Panc1 (cell line): ENCODE data around the gene ACER2. TPM values are rescaled to one million over a fixed set of nuclear protein-coding genes. Genes with fewer than 3 reads are reported as not detected.

Source experiments
- ATAC-seq: fragments of 200-7000 bp; cut with Tn5 transposase; 2 replicates; pipeline ENCODE4 v1.9.1; 2020; ENCODE audit warnings: mild to moderate bottlenecking, moderate library complexity
- BruUV-seq: library from RNA; stranded (reverse); fragments of 400-500 nt; replicated peaks from 2 replicates; lab custom pipeline; 2021; lab: Mats Ljungman, UMichigan
- CTCF ChIA-PET: fragments of 300-600 bp; sonication (Branson Sonifier 250); formaldehyde crosslinking; loops from one replicate; lab custom pipeline; 2022; ENCODE audit warnings: antibody characterized with exemption; lab: Charles Lee
- POLR2A ChIA-PET: fragments of 300-600 bp; sonication (Branson Sonifier 250); formaldehyde crosslinking; loops from one replicate; lab custom pipeline; 2022; ENCODE audit warnings: antibody characterized with exemption; lab: Charles Lee
- DNase-seq: peaks from one replicate; pipeline ENCODE4 v3.0.0-alpha.2; 2010; ENCODE audit warnings: low read depth, low spot score
- H3K27ac ChIP-seq: 2 replicates; pipeline ENCODE4 v1.5.1; 2011; ENCODE audit warnings: mild to moderate bottlenecking, low read length, inconsistent platforms
- H3K27me3 ChIP-seq: fragments of 200-500 bp; sonication (Bioruptor generic); 2 replicates; pipeline ENCODE4 v1.6.0; 2014; ENCODE audit warnings: low read length, inconsistent platforms; ENCODE audit not compliant: control insufficient read depth, insufficient read depth
- H3K36me3 ChIP-seq: fragments of 200-500 bp; sonication (Bioruptor generic); 2 replicates; pipeline ENCODE4 v1.5.1; 2014; ENCODE audit warnings: inconsistent platforms, mild to moderate bottlenecking, low read length, moderate library complexity; ENCODE audit not compliant: control insufficient read depth, insufficient read depth
- H3K4me1 ChIP-seq: 2 replicates; pipeline ENCODE4 v1.5.1; 2011; ENCODE audit warnings: inconsistent platforms, mild to moderate bottlenecking, low read length, moderate library complexity; ENCODE audit not compliant: control insufficient read depth, insufficient read depth
- H3K4me3 ChIP-seq, 2 experiments: 2 replicates each; pipeline ENCODE4 v1.5.1; 2011 to 2012; ENCODE audit warnings: low read depth in 2 of 2, low read length in 2 of 2, mild to moderate bottlenecking in 2 of 2, inconsistent platforms in 1 of 2, moderate library complexity in 1 of 2
- H3K9me3 ChIP-seq: fragments of 200-500 bp; sonication (Bioruptor generic); 2 replicates; pipeline ENCODE4 v1.5.1; 2014; ENCODE audit warnings: low read depth, mild to moderate bottlenecking, inconsistent platforms, low read length, moderate library complexity; ENCODE audit not compliant: control insufficient read depth, insufficient read depth
- CTCF ChIP-seq: fragments of 450-650 bp; IDR thresholded peaks from 2 replicates; pipeline ENCODE4 v1.5.1; 2017; ENCODE audit warnings: mild to moderate bottlenecking
- POLR2AphosphoS5 ChIP-seq: IDR thresholded peaks from 2 replicates; pipeline ENCODE4 v1.6.1; 2012; ENCODE audit warnings: mild to moderate bottlenecking, low read depth, low read length, moderate library complexity
- SIN3A ChIP-seq: IDR thresholded peaks from 2 replicates; pipeline ENCODE4 v1.6.1; 2012; ENCODE audit warnings: low read depth, mild to moderate bottlenecking, low read length, moderate library complexity, borderline replicate concordance; ENCODE audit not compliant: insufficient read depth
- TCF7L2 ChIP-seq: IDR thresholded peaks from 2 replicates; pipeline ENCODE4 v1.6.1; 2011; ENCODE audit warnings: mild to moderate bottlenecking, low read depth, low read length, inconsistent platforms
- in situ Hi-C: cut with HindIII; loops from 2 replicates; pipeline ENCODE4 v1.10.0; 2016; ENCODE audit warnings: low sequenced_read_pairs, low pct_unique_long_range_greater_than_20kb
- intact Hi-C: fragments of 100-400 bp; cut with micrococcal nuclease; formaldehyde crosslinking; loops from one replicate; pipeline ENCODE4 v1.10.0; 2022; ENCODE audit not compliant: unreplicated experiment
- total RNA-seq: library from RNA; stranded (reverse); gene quantifications from one replicate; pipeline ENCODE4 v1.2.1, GENCODE V29; 2021; ENCODE audit not compliant: unreplicated experiment
- TF ChIP-seq, protein P1 (sequence below), 2 experiments: IDR thresholded peaks; 2 replicates each; pipeline ENCODE4 v1.6.1; 2011 to 2012; ENCODE audit warnings: low read depth in 2 of 2, control low read depth in 1 of 2, low read length in 1 of 2, mild to moderate bottlenecking in 1 of 2, moderate library complexity in 1 of 2; ENCODE audit not compliant: insufficient read depth in 1 of 2

ACER2 gene
- total RNA-seq, 1 experiment from 2014 or later: 1.3 TPM

DNA sequence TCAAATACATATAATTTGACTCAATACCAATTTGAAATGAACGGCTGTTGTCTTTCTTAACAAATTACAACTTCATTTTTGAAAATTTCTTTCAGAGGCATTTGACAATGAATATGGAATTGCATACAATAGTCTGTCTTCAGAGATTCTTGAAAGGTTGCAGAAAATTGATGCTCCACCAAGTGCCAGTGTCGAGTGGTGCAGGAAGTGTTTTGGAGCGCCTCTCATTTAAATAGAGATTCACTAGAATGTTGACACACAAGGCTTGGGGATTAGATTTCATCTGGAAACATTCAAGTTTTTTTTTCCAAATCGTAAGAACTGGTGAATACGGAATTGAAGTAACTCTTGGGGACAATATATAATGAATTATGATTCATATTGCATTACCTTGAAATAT is 36.9 kb upstream of the ACER2 start:
- no peaks in the 10 kb centered on the region; the same call in 1 of the 2 replicates for H3K36me3 ChIP-seq
- no TSS peak for BruUV-seq
- no peak overlapping the region for H3K4me3 ChIP-seq
- no peaks in the 10 kb centered on the region for H3K9me3 ChIP-seq
- H3K27ac ChIP-seq: no peak overlapping the region
- H3K27me3 ChIP-seq: no peaks in the 10 kb centered on the region
- intact Hi-C loops: loop anchor here (5.0 kb wide), 1 partner anchor 85 kb away; no protein-coding TSS in a partner anchor
- POLR2A ChIA-PET: no interaction called here
- ATAC-seq: no peak
- H3K4me1 ChIP-seq: no peaks in the 10 kb centered on the region
- DNase-seq: no peak
- CTCF ChIA-PET: no interaction called here
- in situ Hi-C loops: no loop called here
- TF ChIP-seq POLR2AphosphoS5 (no peak), TCF7L2 (no peak), CTCF (no peak; the same call in 1 of the 2 replicates)

DNA sequence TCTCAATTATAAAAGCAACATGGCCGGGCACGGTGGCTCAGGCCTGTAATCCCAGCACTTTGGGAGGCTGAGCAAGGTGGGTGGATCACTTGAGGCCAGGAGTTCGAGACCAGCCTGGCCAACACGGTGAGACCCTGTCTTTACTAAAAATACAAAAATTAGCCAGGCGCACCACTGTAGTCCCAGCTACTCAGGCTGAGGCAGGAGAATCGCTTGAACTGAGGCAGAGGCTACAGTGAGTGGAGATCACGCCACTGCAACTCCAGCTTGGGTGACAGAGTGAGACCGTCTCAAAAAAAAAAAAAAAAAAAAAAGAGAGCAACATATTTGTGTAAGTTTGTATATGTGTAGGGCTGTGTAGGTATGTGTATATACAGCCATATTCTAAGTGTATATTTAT is 36.2 kb upstream of the ACER2 start:
- H3K27me3 ChIP-seq: no peaks in the 10 kb centered on the region
- no peaks in the 10 kb centered on the region for H3K4me1 ChIP-seq
- TF ChIP-seq CTCF (no peak), SIN3A (no peak)
- no peak overlapping the region for H3K27ac ChIP-seq
- in situ Hi-C loops: no loop called here
- BruUV-seq: no TSS peak
- no peaks in the 10 kb centered on the region; the same call in 1 of the 2 replicates for H3K36me3 ChIP-seq
- intact Hi-C loops: loop anchor here (5.0 kb wide), 1 partner anchor 85 kb away; no protein-coding TSS in a partner anchor
- ATAC-seq: no peak
- ChIA-PET POLR2A (no interaction called here), CTCF (no interaction called here)
- DNase-seq: no peak
- no peaks in the 10 kb centered on the region for H3K9me3 ChIP-seq
- H3K4me3 ChIP-seq: no peak overlapping the region

GRCh38 chr9:19373527-19373926 is 35.3 kb upstream of the ACER2 start:
- no peak for ATAC-seq
- H3K4me3 ChIP-seq: no peak overlapping the region
- TF ChIP-seq CTCF (no peak), TCF7L2 (no peak), POLR2AphosphoS5 (no peak), SIN3A (no peak)
- TF ChIP-seq, protein P1, sequence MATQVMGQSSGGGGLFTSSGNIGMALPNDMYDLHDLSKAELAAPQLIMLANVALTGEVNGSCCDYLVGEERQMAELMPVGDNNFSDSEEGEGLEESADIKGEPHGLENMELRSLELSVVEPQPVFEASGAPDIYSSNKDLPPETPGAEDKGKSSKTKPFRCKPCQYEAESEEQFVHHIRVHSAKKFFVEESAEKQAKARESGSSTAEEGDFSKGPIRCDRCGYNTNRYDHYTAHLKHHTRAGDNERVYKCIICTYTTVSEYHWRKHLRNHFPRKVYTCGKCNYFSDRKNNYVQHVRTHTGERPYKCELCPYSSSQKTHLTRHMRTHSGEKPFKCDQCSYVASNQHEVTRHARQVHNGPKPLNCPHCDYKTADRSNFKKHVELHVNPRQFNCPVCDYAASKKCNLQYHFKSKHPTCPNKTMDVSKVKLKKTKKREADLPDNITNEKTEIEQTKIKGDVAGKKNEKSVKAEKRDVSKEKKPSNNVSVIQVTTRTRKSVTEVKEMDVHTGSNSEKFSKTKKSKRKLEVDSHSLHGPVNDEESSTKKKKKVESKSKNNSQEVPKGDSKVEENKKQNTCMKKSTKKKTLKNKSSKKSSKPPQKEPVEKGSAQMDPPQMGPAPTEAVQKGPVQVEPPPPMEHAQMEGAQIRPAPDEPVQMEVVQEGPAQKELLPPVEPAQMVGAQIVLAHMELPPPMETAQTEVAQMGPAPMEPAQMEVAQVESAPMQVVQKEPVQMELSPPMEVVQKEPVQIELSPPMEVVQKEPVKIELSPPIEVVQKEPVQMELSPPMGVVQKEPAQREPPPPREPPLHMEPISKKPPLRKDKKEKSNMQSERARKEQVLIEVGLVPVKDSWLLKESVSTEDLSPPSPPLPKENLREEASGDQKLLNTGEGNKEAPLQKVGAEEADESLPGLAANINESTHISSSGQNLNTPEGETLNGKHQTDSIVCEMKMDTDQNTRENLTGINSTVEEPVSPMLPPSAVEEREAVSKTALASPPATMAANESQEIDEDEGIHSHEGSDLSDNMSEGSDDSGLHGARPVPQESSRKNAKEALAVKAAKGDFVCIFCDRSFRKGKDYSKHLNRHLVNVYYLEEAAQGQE (IDR thresholded peaks at IDR 0.05; ENCODE audit: insufficient read depth in 1 of 2, low read depth in 2 of 2, low read length in 1 of 2): no peak
- ChIA-PET CTCF (no interaction called here), POLR2A (interaction anchor here (0.5 to 0.6 kb wide), 2 partner anchors 37 to 150 kb away, joined by 5 to 6 read pairs; no protein-coding TSS in a partner anchor)
- no peak for DNase-seq
- in situ Hi-C loops (no loop called here), intact Hi-C loops (loop anchor here (5.0 kb wide), 1 partner anchor 84 kb away; no protein-coding TSS in a partner anchor)
- no TSS peak for BruUV-seq
- no peaks in the 10 kb centered on the region for H3K4me1 ChIP-seq
- H3K27ac ChIP-seq: no peak overlapping the region
- no peaks in the 10 kb centered on the region for H3K27me3 ChIP-seq
- H3K9me3 ChIP-seq: no peaks in the 10 kb centered on the region
- peaks cover 3% of the 10 kb centered on the region; the same call in 1 of the 2 replicates for H3K36me3 ChIP-seq
